ENCODE data around the gene C1orf56. TPM values are rescaled to one million over a fixed set of nuclear protein-coding genes. Genes with fewer than 3 reads are reported as not detected.

The C1orf56 gene, protein sequence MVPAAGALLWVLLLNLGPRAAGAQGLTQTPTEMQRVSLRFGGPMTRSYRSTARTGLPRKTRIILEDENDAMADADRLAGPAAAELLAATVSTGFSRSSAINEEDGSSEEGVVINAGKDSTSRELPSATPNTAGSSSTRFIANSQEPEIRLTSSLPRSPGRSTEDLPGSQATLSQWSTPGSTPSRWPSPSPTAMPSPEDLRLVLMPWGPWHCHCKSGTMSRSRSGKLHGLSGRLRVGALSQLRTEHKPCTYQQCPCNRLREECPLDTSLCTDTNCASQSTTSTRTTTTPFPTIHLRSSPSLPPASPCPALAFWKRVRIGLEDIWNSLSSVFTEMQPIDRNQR
- 1 to 10 TPM; 5.0 to 5.3 TPM for total RNA-seq

DNA sequence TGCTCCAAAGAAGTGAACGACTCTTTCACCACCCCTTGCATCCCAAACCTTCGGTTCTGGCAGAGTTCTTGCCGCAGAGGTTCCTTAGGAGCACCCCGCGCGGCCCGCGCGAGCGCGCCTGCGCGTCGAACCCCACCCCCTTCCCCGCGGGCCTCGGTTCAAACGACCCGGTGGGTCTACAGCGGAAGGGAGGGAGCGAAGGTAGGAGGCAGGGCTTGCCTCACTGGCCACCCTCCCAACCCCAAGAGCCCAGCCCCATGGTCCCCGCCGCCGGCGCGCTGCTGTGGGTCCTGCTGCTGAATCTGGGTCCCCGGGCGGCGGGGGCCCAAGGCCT is at the start of gene C1orf56:
Gene C1orf56, plus strand, starts transcription at position 161 of the 334 bp plus-strand sequence. Its CDS starts 97 bp downstream, at position 258.
- DNase-seq (ENCODE audit: low spot score), result no peak
- no peaks in the 10 kb centered on the region for H3K27me3 ChIP-seq (replicated peaks; ENCODE audit: insufficient read depth)
- peak; percentile 48 for ATAC-seq (ENCODE audit: insufficient number of reproducible peaks, low FRiP score, low read depth)
- peak within 1 kb of the TSS; percentile 83 to 89 for H3K27ac ChIP-seq
- peaks cover 13 to 27% of the 10 kb centered on the region in 2 donors for H3K4me1 ChIP-seq (ENCODE audit: control insufficient read depth in 1 of 2, low read depth in 2 of 2)
- H3K9me3 ChIP-seq, result no peaks in the 10 kb centered on the region
- TF ChIP-seq, protein P1, sequence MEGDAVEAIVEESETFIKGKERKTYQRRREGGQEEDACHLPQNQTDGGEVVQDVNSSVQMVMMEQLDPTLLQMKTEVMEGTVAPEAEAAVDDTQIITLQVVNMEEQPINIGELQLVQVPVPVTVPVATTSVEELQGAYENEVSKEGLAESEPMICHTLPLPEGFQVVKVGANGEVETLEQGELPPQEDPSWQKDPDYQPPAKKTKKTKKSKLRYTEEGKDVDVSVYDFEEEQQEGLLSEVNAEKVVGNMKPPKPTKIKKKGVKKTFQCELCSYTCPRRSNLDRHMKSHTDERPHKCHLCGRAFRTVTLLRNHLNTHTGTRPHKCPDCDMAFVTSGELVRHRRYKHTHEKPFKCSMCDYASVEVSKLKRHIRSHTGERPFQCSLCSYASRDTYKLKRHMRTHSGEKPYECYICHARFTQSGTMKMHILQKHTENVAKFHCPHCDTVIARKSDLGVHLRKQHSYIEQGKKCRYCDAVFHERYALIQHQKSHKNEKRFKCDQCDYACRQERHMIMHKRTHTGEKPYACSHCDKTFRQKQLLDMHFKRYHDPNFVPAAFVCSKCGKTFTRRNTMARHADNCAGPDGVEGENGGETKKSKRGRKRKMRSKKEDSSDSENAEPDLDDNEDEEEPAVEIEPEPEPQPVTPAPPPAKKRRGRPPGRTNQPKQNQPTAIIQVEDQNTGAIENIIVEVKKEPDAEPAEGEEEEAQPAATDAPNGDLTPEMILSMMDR (IDR thresholded peaks at IDR 0.05), result no peak
- H3K4me3 ChIP-seq, result peak within 1 kb of the TSS; percentile 95
- peaks cover 8% of the 10 kb centered on the region for H3K36me3 ChIP-seq

DNA sequence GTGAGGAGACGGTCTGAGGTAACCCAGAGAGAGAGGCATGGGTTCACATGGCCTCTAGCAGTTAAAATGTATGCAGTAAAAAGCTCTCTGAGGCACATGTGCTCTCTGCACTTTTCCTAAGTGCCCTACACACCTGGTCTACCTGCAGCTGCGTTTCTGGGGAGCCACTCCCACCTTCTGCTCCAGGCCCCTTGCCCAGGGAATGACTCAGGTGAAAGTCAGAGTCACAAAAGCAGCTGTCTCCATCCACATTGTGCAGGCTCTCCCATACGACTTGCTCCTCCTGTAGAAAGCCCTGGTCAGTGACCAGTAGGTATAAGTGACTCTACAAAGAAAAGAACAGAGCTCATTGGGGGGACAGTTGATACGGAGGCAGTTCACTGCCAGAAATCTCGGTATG is 49.6 kb upstream of the C1orf56 start:
- Histone ChIP-seq H3K9me3 (no peaks in the 10 kb centered on the region), H3K4me3 (no peak overlapping the region), H3K27me3 (replicated peaks; ENCODE audit: insufficient read depth) (no peaks in the 10 kb centered on the region), H3K4me1 (ENCODE audit: control insufficient read depth in 1 of 2, low read depth in 2 of 2) (peaks cover 5 to 9% of the 10 kb centered on the region in 2 donors), H3K36me3 (peaks cover 30% of the 10 kb centered on the region), H3K27ac (no peak overlapping the region)
- TF ChIP-seq, protein P1 (IDR thresholded peaks at IDR 0.05), result no peak
- DNase-seq (ENCODE audit: low spot score) (no peak), ATAC-seq (ENCODE audit: insufficient number of reproducible peaks, low FRiP score, low read depth) (no peak)

DNA sequence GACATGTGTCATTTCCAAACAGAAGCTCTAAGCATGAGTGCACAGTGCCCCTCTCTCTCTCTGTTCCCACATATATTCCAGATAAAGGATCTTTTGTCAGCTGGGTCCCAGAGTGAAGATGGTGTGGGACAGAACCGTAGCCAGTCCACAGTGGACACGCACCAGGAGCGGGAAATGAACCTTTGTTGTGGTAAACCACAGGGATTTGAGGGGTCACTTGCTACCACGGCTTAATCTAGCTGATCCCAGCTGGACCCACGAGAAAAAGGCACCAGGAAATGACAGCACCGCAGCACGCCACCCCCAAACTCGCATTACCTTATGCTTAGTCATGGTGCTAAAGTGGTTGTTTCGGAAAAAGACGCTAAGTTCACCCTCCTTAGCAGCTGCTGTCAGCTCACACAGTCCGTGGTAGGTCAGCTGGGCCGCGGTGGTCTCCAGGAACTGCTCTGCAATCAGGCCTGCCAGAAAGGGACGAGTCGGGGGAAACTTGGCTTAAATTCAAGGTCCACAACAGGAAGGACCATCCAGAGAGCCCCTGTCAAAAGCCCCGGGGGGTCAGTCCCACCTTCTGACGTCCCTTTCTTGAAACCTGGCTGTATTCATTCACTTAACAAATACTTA is 48.4 kb upstream of the C1orf56 start:
- H3K4me1 ChIP-seq (ENCODE audit: control insufficient read depth in 1 of 2, low read depth in 2 of 2), result peaks cover 17 to 21% of the 10 kb centered on the region in 2 donors
- peaks cover 30% of the 10 kb centered on the region for H3K36me3 ChIP-seq
- TF ChIP-seq, protein P1 (IDR thresholded peaks at IDR 0.05), result no peak
- H3K9me3 ChIP-seq, result no peaks in the 10 kb centered on the region
- no peak overlapping the region for H3K4me3 ChIP-seq
- DNase-seq (ENCODE audit: low spot score) (no peak), ATAC-seq (ENCODE audit: insufficient number of reproducible peaks, low FRiP score, low read depth) (no peak)
- no peaks in the 10 kb centered on the region for H3K27me3 ChIP-seq (replicated peaks; ENCODE audit: insufficient read depth)
- H3K27ac ChIP-seq, result no peak overlapping the region

DNA sequence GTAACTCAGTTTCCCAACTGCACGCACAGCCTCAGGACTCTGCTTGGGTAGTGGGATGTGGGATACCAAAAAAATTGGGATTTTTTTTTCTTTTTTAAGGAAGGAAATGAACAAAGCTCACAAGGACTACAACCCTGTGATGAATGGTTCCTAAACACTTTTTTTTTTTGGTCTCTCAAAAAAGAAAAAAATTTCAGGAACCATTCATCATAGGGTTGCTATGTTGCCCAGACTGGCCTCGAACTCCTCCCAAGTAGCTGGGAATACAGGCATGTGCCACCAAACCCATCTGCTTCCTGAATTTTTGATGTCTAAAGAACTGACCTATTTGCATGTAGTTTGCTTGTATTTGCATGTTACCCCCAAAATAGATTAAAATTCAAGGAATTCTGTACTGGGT is 47.6 kb upstream of the C1orf56 start:
- no peak overlapping the region for H3K4me3 ChIP-seq
- H3K27ac ChIP-seq, result no peak overlapping the region
- ATAC-seq (ENCODE audit: insufficient number of reproducible peaks, low FRiP score, low read depth) (no peak), DNase-seq (ENCODE audit: low spot score) (no peak)
- peaks cover 30% of the 10 kb centered on the region for H3K36me3 ChIP-seq
- no peaks in the 10 kb centered on the region for H3K27me3 ChIP-seq (replicated peaks; ENCODE audit: insufficient read depth)
- peaks cover 22 to 28% of the 10 kb centered on the region in 2 donors for H3K4me1 ChIP-seq (ENCODE audit: control insufficient read depth in 1 of 2, low read depth in 2 of 2)
- TF ChIP-seq, protein P1 (IDR thresholded peaks at IDR 0.05), result no peak
- H3K9me3 ChIP-seq, result no peaks in the 10 kb centered on the region

DNA sequence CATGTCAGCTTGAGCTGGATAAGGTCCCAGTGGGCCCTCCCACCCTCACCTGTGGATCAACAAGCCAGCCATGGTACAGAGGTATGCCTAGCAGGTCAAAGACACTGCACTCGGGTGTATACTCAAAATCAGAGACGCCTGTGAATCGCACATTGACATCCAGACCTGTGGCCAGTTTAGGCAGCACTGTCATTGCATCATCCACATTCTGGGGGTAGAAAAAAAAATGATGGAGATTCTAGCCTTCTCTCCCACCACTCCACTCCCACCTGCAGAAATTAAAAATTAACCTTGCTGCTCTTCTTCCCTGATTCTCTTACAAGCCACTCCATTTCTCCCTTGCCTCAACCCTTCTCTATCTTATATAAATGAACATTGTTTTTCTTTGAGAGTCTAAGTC is 47.1 kb upstream of the C1orf56 start:
- Histone ChIP-seq H3K9me3 (no peaks in the 10 kb centered on the region), H3K27ac (no peak overlapping the region), H3K36me3 (peaks cover 30% of the 10 kb centered on the region), H3K4me3 (no peak overlapping the region), H3K4me1 (ENCODE audit: control insufficient read depth in 1 of 2, low read depth in 2 of 2) (peaks cover 26 to 33% of the 10 kb centered on the region in 2 donors), H3K27me3 (replicated peaks; ENCODE audit: insufficient read depth) (no peaks in the 10 kb centered on the region)
- ATAC-seq (ENCODE audit: insufficient number of reproducible peaks, low FRiP score, low read depth) (no peak), DNase-seq (ENCODE audit: low spot score) (no peak)
- TF ChIP-seq, protein P1 (IDR thresholded peaks at IDR 0.05), result no peak

Measured in thoracic aorta (tissue), 2 donors.